Measurements from ENCODE around the gene CHI3L2. TPM values are rescaled to one million over a fixed set of nuclear protein-coding genes. Genes with fewer than 3 reads are reported as not detected.

The CHI3L2 gene
- total and polyA plus RNA-seq, 10 of the 15 experiments (the other 5 are each of a cell fraction or from before 2014, with no cell fraction given), result 37.1 to 508 (median 98.3) TPM

GRCh38 chr1:111202707-111203623 is 24.5 kb upstream of the CHI3L2 start (continued):
- TF ChIP-seq ZNF687 (IDR thresholded peaks at IDR 0.05) (peak; percentile 55; the same call in 1 of the 2 replicates), BHLHE40 (IDR thresholded peaks at IDR 0.05; ENCODE audit: borderline replicate concordance in 1 of 2, low read depth in 2 of 2, low read length in 1 of 2) (0 out of 4 replicates have a peak, but pooled peaks of 1 of the 2 experiments have one; percentile 15), E2F4 (IDR thresholded peaks at IDR 0.05; ENCODE audit: low read depth, low read length) (no peak), TCF7 (IDR thresholded peaks at IDR 0.05; ENCODE audit: borderline replicate concordance) (no peak), SMC3 (IDR thresholded peaks at IDR 0.05; ENCODE audit: borderline replicate concordance, low read length) (peak; percentile 18; the same call in 1 of the 2 replicates), ZNF274 (IDR thresholded peaks at IDR 0.05; ENCODE audit: insufficient read depth, insufficient read length) (no peak), PAX5 (IDR thresholded peaks at IDR 0.05; ENCODE audit: borderline replicate concordance, low read depth, low read length) (peak; percentile 30; the same call in 1 of the 2 replicates), CTCF (IDR thresholded peaks at IDR 0.05 in 2 of 3, conservative IDR thresholded peaks at IDR 0.05 in 1 of 3; ENCODE audit: control insufficient read depth in 2 of 3, extremely low read depth in 1 of 3, insufficient read depth in 1 of 3, low read depth in 3 of 3, low read length in 3 of 3) (peak; percentile 19 to 39 (median 30); a peak in 4 of 6 replicates), CHD2 (IDR thresholded peaks at IDR 0.05; ENCODE audit: borderline replicate concordance, low read depth, low read length) (peak; percentile 41; the same call in 1 of the 2 replicates), HDAC6 (IDR thresholded peaks at IDR 0.05; ENCODE audit: unreplicated experiment) (no peak), SPI1 (IDR thresholded peaks at IDR 0.05; ENCODE audit: borderline replicate concordance, insufficient read depth, low read depth, low read length) (peak; percentile 46; the same call in 1 of the 2 replicates), LARP7 (IDR thresholded peaks at IDR 0.05) (peak; percentile 60; the same call in 1 of the 2 replicates), ZBED1 (IDR thresholded peaks at IDR 0.05; ENCODE audit: borderline replicate concordance) (no peak), MYB (IDR thresholded peaks at IDR 0.05; ENCODE audit: borderline replicate concordance, low read depth, low read length) (no peak), IRF4 (IDR thresholded peaks at IDR 0.05; ENCODE audit: low read depth, low read length) (0 out of 2 replicates have a peak, but pooled peaks have one; percentile 30), POLR2A (IDR thresholded peaks at IDR 0.05; ENCODE audit: low read depth, low read length) (peak; percentile 65), POU2F2 (IDR thresholded peaks at IDR 0.05; ENCODE audit: borderline replicate concordance, low read depth, low read length) (0 out of 3 replicates have a peak, but pooled peaks have one; percentile 4), ZSCAN29 (IDR thresholded peaks at IDR 0.05) (no peak), MXI1 (IDR thresholded peaks at IDR 0.05; ENCODE audit: low read depth, low read length) (peak; percentile 15; the same call in 1 of the 2 replicates)

Data from GM12878 (cell line).